ENCODE results near the gene FITM2. TPM values are rescaled to one million over a fixed set of nuclear protein-coding genes. Genes with fewer than 3 reads are reported as not detected.

FITM2 gene, protein sequence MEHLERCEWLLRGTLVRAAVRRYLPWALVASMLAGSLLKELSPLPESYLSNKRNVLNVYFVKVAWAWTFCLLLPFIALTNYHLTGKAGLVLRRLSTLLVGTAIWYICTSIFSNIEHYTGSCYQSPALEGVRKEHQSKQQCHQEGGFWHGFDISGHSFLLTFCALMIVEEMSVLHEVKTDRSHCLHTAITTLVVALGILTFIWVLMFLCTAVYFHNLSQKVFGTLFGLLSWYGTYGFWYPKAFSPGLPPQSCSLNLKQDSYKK
- total RNA-seq = 3.6 and 6.4 TPM in 2 replicates

DNA sequence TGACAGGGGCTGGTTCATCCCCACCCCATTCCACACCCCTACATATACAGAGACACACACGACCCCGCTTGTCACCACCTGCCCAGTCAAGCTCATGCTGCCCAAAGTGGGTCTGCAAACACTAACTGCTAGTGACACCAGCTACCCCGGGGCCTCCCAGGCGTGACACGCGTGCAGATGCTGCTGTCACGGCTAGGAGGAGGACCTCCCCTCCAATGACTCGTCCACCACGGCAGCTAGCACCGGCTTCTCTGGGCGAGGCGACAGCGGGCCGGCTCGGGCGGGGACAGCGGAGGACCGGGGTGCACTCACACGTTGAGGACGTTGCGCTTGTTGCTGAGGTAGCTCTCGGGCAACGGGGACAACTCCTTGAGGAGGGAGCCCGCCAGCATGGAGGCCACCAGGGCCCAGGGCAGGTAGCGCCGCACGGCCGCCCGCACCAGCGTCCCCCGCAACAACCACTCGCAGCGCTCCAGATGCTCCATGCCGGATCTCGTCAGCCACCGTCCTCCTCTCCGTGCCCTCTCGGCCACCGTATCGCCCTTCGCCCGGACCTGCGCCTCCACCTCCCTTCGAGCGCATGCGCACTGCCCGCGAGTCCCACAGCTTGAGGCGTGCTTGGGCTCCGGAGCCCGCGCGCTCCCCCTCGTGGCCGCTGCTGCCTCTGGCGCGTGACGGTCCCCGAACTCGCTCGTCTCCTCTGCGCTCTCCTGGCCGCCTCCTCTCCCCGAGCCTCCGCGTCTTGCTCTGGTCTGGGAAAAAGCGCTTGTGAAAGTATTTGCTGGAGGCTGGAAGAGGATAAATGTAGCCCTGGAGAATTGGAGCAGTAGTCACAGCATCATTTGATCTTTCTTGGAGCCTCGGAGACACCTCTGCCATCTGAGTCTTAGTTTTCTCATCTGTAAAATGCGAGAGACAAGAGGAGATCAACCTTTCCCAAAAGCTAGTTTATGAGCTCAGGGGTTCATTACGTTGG lies at the start of gene FITM2:
Gene FITM2, minus strand, starts transcription at position 539 of the 976 bp plus-strand sequence. Its CDS starts 54 bp downstream, at position 485.

DNA sequence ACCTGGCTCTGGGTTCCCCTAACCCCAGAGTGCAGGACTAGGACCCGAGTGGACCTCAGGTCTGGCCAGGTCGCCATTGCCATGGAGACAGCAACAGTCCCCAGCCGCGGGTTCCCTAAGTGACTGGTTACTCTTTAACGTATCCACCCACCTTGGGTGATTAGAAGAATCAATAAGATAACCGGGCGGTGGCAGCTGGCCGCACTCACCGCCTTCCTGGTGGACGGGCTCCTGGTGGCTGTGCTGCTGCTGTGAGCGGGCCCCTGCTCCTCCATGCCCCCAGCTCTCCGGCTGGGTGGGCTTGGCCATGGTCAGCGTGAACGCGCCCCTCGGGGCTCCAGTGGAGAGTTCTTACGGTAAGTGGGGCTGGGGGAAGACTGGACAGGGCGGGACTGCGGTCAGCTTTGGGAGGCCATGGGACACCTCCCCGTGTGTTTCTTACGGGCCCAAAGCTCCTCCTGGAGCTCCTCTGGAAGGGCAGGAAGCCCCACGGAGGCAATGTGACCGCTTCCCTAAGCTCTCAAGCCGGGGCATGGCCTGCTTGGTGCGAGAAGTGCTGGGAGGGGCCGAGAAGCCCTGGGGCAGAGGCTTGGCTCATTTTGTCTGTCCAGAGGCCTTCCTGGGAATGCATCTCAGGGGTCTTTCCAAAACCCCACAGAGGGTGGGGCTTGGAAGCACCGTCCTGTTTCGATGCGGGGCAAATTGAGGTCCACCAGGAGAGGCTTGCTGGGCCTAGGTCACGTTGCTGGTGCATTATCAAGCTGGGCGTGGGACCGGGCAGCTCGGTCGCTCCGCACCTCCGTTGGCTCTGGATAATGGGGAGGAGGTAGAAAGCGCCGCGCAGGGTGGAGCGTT lies 44.7 kb upstream of the FITM2 start, which contains the start of gene HNF4A:
Gene HNF4A, plus strand, starts transcription at position 202 of the 855 bp plus-strand sequence. Its CDS starts 106 bp downstream, at position 308.

DNA sequence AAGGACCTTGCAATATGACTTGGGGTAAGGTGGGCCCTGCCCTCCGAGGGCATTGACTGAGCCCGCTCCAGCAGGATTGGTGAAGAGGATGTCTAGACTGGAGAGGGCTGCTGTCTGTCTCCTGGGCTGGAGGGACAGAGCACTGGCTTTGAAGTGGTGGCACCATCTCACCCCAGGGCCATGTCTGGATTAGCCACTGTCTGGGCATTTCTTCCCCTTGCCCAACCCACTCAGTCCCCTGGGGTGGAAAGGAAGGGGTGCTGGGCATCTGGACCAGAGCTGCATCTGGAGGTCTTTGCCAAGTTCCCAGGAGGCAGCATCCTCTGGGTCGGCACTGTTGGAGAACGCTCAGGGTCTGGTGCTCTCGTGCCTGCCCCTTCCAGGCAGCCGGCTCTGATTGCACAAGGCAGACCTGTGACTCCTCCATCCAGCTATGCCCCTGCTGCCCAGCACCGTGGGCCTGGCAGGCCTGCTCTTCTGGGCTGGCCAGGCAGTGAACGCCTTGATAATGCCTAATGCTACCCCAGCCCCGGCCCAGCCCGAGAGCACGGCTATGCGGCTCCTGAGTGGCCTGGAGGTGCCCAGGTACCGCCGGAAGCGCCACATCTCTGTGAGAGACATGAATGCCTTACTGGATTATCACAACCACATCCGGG lies 25.9 kb upstream of the FITM2 start, which contains the start of gene R3HDML:
Gene R3HDML, plus strand, starts transcription at position 319 of the 656 bp plus-strand sequence. Its CDS starts 115 bp downstream, at position 434.

Other genes with a start within 250 kb of the FITM2 start
- 0.16 and 0.39 TPM in 2 replicates for gene JPH2, start 124.0 kb downstream of the FITM2 start, total RNA-seq
- 27.4 and 42.9 TPM in 2 replicates for gene OSER1, start 100.4 kb downstream of the FITM2 start, total RNA-seq
- gene GDAP1L1, start 63.9 kb downstream of the FITM2 start, total RNA-seq = not detected in 2 replicates
- not detected in 2 replicates for gene R3HDML, start 25.8 kb upstream of the FITM2 start, total RNA-seq
- not detected in 2 replicates for gene HNF4A, start 44.5 kb upstream of the FITM2 start, total RNA-seq
- gene TTPAL, start 164.7 kb upstream of the FITM2 start, total RNA-seq = 13.1 and 13.9 TPM in 2 replicates
- gene SERINC3, start 210.9 kb upstream of the FITM2 start, total RNA-seq = 74.5 and 93.3 TPM in 2 replicates

Data from epithelial cell of alveolus of lung (primary cell).